Fibroblast of gingiva (primary cell): ENCODE data around the gene LIPM.

Experiments
- DNase-seq: peaks from one replicate; pipeline ENCODE4 v3.0.0-alpha.2; 2011; ENCODE audit warnings: low read depth

The LIPM gene

DNA sequence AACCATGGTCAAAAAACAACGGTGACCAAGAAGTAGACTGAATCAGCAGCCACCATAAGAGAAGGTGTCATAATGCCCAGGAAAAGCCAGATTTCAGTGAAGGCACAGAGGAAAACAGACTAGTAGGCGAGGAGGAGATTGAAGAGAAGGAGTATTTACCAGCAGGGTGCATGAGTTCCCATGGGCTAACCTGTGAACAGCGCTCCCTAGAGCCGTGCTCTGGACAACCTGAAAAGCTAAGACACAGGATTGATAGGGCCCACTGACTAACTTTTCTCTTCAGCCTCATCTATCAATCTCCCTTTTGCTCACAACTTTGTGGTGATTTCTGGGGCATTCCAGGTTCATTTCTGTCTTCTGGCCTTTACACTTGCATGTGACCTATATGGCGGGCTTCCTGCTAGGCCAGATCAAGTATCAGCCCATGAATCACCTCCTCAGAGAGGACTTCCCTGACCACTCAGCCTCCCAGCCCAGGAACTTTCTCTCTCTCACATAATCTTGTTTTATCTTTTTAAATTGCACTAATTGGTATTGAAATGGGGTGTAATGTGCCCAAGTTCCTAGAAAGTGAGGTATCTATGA lies 36.3 kb downstream of the LIPM start:
- no peak for DNase-seq

GRCh38 chr10:88840104-88840503 lies 37.6 kb downstream of the LIPM start:
- DNase-seq: no peak

DNA sequence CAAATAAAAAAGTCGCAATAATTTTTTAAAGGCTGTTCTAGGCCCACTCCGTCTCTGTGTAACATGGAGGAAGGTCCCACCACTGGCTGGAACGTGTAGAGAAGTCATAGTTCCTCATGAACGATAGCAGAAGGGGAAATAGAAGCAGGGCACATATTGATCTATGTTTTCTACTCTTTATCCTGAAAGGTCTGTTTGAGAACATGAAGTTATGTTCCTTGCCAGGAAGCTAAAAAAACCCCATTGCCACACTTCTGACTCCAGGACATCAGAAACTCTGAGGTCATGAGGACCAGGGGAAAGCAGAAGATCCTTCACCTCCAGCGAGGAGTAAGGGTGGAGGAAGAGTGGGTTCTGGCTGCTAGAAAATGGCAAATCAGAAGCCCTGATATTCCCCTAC lies 38.4 kb downstream of the LIPM start:
- DNase-seq: no peak

DNA sequence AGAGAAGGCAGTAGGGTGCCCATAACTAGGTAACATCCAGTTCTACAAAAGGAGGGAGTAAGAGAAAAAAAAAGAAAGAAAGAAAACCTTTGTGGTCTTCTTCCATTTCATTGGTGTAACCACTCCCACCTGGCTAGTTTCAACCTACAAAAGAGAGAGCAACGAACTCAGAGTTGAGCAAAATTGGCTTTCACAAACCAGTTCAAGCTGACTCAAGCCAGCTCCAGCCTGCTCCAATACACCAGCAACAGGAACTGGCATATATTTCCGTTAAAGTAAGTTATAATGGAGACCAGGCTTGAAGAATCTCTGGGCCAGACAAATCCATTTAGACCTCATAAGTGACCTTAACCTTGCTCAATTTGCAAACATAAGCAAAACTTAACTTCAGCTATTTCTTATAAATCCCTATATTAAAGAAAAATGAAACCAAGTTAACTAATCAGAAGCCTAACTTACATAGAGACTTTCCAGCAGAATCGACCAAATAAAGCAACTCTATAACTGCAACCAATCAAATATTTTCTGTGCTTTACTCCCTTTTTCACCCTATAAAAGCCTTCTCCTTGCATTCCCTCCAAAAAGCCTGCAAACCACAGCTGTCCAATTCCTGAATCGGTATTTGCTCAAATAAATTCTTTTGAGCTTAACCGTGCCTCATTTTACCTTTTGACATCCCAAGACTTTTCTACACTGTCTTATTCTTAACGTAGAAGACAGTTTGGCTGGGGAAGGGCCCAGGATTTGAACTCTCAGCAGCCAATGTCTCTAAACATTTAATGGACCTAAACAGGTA lies 39.0 kb downstream of the LIPM start:
- DNase-seq: peak; percentile 33

DNA sequence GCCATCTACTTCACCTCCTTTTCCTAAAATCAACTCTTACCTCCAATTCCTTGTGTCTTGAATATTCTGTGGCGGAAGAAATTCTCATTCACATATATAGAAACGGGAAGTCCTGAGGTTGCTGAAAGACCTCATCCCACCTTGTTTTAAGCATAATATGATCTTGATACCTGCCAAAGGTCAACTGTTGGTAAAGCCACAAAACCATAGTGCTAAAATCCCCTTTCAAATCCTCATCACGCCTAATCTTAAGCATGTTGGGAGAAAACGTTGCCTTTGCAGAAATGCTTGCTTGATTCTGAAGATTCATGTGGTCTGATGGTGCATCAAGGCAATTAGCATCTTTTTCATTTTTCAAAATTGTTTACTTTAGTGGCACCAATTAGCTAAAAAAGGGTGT lies 40.6 kb downstream of the LIPM start:
- no peak for DNase-seq

GRCh38 chr10:88848499-88848898 lies 46.0 kb downstream of the LIPM start:
- DNase-seq: peak; percentile 75

GRCh38 chr10:88849234-88849633 lies 46.7 kb downstream of the LIPM start:
- DNase-seq: peak; percentile 55

DNA sequence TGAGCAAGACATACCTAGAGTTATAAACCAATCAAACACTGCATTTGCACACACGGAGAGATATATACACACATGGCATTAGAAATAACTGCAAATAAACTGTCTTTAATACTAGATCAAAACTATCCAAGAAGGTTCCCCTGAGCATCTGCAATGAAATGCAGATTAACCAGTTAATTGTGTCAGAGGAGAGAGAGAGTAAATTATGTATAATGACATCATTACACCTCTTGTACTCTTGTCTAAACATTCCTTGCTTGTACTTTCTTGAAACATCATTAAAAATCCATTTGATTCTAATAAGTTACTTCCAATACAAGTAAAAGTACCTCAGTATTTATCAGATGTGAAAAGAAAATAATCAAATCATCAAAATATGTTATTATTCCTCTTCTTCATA lies 48.2 kb downstream of the LIPM start:
- no peak for DNase-seq

DNA sequence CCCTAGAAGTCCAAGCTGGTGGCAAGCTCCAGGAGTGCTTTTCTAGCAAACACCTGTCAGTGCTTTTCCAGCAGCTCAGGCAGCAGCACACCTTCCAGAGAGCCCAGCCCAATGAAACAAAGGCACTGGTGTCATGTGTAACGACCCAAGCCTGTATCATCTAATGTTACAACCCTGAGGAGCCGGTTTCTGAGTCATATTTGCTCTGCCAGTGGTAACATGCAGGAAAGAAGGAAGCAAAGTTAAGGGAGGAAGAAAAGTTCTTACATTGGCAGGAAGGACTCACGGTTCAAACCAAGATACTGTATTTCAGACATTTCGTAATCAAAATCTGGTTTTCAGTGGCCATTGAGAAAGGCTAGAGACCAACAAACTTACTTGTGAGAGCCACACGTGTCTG lies 49.2 kb downstream of the LIPM start, which contains the start of gene ANKRD22:
Gene ANKRD22, minus strand, starts transcription at position 139 of the 400 bp plus-strand sequence. CDS start 237 bp downstream, outside the sequence.
- DNase-seq: peak; percentile 78

GRCh38 chr10:88852327-88852726 lies 49.8 kb downstream of the LIPM start:
- no peak for DNase-seq

DNA sequence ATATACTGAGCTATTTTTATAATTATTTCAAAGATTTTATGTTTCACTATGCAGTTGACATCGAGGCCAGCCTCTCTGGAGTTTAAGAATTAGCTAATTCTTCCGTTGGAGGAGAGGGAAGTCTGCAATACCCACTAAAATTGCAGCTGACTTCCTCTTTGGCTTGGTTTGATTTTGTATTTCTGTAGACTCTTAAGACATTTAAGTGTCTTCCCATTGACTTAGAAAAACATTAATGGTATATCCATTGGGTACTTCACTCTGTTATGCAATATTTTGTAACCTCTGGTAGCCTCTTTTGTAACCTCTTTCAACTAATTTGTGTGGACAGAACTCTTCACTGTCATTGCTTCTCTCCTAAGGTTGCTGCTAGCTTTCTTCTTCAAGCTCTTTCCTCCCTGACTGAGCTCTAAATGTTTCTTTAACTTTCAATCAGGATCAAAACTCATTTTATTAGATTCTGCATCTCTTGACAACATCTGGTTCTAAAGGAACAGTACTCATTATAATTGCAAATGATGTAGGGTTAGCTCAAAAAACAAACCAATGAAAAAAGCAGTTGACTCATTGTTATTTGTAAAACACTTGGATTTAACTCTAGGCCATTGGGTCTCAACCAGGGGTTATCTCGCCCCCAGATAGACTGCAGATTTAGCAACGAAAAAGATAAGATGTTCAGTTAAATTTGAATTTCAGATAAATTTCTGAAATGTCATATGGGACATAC lies 50.8 kb downstream of the LIPM start:
- no peak for DNase-seq

DNA sequence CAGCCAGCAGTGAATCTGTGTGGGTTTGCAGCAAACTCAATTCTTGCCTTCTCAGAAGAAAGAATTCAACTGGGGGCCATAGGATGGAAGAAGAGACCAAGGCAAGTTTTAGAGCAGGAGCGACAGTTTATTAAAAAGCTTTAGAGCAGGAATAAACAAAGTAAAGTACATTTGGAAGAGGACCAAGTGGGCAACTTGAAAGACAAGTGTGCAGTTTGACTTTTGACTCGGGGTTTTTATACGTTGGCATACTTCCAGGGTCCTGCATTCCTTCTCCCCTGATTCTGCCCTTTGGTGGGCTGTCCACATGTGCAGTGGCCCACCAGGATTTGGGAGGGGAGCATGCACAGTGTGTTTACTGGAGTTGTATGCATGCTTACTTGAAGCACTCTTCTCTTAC lies 52.2 kb downstream of the LIPM start:
- no peak for DNase-seq

- no peak for DNase-seq
Observed at GRCh38 chr10:88857831-88858230, 55.3 kb downstream of the LIPM start.

DNA sequence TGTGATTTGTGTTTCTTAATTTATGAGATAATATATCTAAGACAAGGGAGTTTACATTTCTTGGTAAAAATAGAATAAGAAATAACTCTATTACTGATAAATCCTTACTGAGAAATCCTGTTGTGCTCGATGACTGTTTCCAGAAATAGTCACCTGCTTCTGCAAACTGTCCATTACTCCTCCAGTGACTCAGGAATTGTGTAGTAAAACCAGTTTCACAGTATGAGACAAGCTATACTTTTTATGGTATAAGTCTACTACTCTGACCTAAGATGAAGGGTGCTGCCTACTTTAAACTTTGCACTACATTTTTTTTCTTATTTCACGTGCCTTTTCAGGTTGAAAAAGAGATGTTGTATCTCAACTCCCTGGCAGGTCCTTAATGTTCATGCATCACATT lies 56.0 kb downstream of the LIPM start:
- no peak for DNase-seq

- DNase-seq: no peak
Observed at GRCh38 chr10:88861036-88861435, 58.5 kb downstream of the LIPM start.

DNA sequence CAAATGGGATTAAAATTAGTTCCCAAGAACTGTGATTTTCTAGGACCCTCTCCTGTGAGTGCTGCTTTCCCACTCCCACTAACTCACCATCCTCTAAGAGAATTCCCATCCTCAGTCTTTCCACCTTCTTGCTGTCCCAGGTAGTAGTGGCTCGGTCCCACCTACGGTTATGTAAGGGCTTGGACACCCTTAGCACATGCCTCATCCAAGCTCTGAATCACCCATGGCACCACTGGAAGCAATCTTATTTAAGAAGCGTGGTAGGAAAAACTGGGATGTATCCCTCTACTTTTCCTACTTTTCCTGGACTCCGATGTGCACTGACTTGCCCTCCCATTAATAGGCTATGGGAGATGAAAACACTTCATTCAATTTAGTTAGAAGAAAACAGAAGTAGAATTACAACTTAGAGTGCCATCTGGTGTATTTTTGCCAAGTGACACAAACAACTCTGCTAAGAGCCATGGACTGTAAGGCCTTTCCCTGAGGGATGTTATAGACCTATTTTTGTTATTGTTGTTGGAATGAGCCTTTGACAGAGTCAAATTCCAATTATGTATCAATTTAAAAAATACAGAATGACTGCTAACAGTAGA lies 62.8 kb downstream of the LIPM start:
- peak; percentile 33 for DNase-seq

- no peak for DNase-seq
Observed at GRCh38 chr10:88866454-88866853, 63.9 kb downstream of the LIPM start.

DNA sequence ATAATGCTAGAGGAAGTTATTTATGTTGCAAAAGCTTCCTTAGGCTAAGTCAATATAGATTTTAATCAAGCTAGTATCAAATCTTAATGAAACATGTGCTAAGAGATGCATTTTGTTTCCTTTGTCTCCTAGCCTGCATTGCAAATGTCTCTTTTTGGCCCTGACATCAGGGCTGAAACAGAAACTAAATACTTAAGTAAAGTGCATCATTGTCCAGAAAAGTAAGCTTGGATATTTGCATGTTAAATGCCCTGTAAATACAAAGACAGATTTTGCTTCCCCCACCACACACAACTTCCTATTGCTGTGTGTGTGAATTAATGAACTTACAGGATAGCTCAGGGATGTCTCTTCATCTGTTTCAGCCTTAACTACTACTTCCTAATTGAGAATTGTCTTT lies 67.6 kb downstream of the LIPM start:
- DNase-seq: no peak
